Upper lobe of right lung (tissue), 1 donor: ENCODE measurements around the gene TEAD1. TPM values are rescaled to one million over a fixed set of nuclear protein-coding genes. Genes with fewer than 3 reads are reported as not detected.

Source experiments
- ATAC-seq: fragments of 200-7000 bp; cut with Tn5 transposase; one replicate; pipeline ENCODE4 v1.9.1; 2020; ENCODE audit warnings: mild to moderate bottlenecking, moderate library complexity
- DNase-seq: peaks from one replicate; pipeline ENCODE4 v3.0.0-alpha.2; 2020
- H3K27ac ChIP-seq: fragments of 200-600 bp; one replicate; pipeline ENCODE4 v1.8.0; 2022
- H3K27me3 ChIP-seq: fragments of 200-600 bp; one replicate; pipeline ENCODE4 v1.8.0; 2022; ENCODE audit warnings: mild to moderate bottlenecking
- H3K36me3 ChIP-seq: fragments of 200-600 bp; one replicate; pipeline ENCODE4 v1.8.0; 2022
- H3K4me1 ChIP-seq: fragments of 200-600 bp; one replicate; pipeline ENCODE4 v1.8.0; 2022
- H3K4me3 ChIP-seq: fragments of 200-600 bp; one replicate; pipeline ENCODE4 v1.8.0; 2022; ENCODE audit warnings: mild to moderate bottlenecking
- H3K9me3 ChIP-seq: fragments of 200-600 bp; one replicate; pipeline ENCODE4 v1.8.0; 2022
- intact Hi-C: fragments of 100-400 bp; cut with DNase I; formaldehyde crosslinking; loops from one replicate; pipeline ENCODE4 v1.11.0; 2022
- total RNA-seq: library from RNA; stranded (reverse); fragmentation: NEBNext Ultra II Directional; extraction: Animal tissue kit (Norgen Biotek cat#: 25700); gene quantifications from one replicate; pipeline ENCODE4 v1.2.1, GENCODE V29; 2021
- TF ChIP-seq, protein P1 (sequence below): fragments of 200-600 bp; IDR thresholded peaks from one replicate; pipeline ENCODE4 v1.8.0; 2022; ENCODE audit warnings: antibody characterized with exemption
- donor health status: DM: no; HTN: yes; CAD: no; lungs with severe emphysema.

The TEAD1 gene
- total RNA-seq, 1 donor from 2014 or later, result 72.3 TPM

DNA sequence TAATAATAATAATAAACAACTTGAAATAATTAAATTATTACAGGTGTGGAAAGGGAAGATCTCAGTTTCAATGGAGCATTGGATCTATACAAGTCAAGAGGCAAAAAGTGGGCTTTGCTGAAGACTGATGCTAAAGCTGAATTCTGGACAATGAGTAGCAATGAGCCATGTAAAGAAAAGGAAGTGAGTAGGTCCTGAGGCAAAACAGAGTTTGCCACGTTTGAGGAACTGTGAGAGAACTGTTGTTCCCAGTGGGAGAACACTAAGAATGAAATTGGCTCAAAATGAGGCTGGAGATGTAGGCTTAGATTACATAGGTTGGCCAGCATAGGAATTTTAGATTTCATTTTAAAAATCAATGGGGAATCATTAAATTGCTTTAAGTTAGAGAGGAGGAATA, 33.9 kb upstream of the TEAD1 start:
- no peak overlapping the region for H3K4me3 ChIP-seq
- DNase-seq, result no peak
- intact Hi-C loops, result no loop called here
- H3K36me3 ChIP-seq, result no peaks in the 10 kb centered on the region
- no peaks in the 10 kb centered on the region for H3K9me3 ChIP-seq
- TF ChIP-seq, protein P1, sequence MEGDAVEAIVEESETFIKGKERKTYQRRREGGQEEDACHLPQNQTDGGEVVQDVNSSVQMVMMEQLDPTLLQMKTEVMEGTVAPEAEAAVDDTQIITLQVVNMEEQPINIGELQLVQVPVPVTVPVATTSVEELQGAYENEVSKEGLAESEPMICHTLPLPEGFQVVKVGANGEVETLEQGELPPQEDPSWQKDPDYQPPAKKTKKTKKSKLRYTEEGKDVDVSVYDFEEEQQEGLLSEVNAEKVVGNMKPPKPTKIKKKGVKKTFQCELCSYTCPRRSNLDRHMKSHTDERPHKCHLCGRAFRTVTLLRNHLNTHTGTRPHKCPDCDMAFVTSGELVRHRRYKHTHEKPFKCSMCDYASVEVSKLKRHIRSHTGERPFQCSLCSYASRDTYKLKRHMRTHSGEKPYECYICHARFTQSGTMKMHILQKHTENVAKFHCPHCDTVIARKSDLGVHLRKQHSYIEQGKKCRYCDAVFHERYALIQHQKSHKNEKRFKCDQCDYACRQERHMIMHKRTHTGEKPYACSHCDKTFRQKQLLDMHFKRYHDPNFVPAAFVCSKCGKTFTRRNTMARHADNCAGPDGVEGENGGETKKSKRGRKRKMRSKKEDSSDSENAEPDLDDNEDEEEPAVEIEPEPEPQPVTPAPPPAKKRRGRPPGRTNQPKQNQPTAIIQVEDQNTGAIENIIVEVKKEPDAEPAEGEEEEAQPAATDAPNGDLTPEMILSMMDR, result no peak
- H3K27me3 ChIP-seq, result no peaks in the 10 kb centered on the region
- H3K27ac ChIP-seq, result no peak overlapping the region
- no peak for ATAC-seq
- no peaks in the 10 kb centered on the region for H3K4me1 ChIP-seq

DNA sequence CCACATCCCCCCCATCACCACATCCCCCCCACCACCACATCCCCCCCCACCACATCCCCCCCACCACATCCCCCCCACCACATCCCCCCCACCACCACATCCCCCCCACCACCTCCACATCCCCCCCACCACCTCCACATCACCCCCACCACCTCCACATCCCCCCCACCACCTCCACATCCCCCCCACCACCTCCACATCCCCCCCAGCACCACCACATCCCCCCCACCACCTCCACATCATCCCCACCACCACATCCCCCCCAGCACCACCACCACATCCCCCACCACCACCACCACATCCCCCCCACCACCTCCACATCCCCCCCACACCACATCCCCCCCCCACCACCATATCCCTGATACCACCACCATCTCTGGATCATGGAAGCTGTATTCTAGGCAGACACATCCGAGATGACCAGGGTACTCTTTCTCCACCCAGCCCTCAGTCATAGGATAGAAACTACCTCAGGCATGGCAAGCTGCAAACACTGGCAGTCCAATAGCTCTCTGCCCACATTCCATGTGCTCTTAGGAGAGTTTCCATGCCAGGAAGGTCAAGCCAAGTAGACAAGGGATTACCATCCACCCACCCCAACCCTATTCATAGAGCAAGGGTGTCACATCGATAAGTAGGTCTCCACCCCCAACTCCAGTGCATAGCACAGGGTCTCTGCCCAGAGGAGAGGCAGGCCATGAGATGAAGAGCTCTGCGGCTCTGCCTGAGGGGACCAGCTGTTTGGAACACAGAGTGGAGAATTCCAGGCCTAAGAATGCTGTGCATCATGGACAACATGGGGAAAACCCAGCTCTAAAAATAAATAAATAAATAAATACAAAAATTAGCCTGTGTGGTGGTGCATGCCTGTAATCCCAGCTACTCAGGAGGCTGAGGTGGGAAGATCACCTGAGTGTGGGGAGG, 33.0 kb upstream of the TEAD1 start:
- DNase-seq (no peak), ATAC-seq (no peak)
- intact Hi-C loops, result no loop called here
- Histone ChIP-seq H3K9me3 (no peaks in the 10 kb centered on the region), H3K36me3 (no peaks in the 10 kb centered on the region), H3K27ac (no peak overlapping the region), H3K4me1 (no peaks in the 10 kb centered on the region), H3K4me3 (no peak overlapping the region), H3K27me3 (no peaks in the 10 kb centered on the region)
- TF ChIP-seq, protein P1, result no peak

DNA sequence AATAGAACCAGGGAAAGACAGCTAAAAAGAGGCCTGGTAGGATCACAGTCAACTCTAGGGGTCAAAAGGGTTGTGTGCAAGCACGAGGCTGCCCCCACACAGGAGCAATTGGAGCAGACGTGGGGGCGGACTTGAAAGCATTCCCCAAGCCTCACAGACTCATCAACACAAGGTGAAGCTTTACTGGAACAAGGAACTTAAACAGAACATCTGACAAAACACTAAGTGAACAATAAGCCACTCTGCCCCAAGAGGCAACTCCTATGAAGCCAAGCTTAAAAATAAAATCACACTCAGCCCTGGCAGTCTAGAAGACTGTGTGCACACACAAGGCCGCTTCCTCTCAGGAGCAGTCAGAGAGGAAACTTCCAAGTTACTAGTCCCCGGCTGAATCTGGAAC, 32.2 kb upstream of the TEAD1 start:
- no peaks in the 10 kb centered on the region for H3K9me3 ChIP-seq
- H3K27ac ChIP-seq, result no peak overlapping the region
- H3K4me3 ChIP-seq, result no peak overlapping the region
- TF ChIP-seq, protein P1, result no peak
- no peak for DNase-seq
- no peaks in the 10 kb centered on the region for H3K27me3 ChIP-seq
- no peaks in the 10 kb centered on the region for H3K36me3 ChIP-seq
- no peak for ATAC-seq
- intact Hi-C loops, result no loop called here
- no peaks in the 10 kb centered on the region for H3K4me1 ChIP-seq

DNA sequence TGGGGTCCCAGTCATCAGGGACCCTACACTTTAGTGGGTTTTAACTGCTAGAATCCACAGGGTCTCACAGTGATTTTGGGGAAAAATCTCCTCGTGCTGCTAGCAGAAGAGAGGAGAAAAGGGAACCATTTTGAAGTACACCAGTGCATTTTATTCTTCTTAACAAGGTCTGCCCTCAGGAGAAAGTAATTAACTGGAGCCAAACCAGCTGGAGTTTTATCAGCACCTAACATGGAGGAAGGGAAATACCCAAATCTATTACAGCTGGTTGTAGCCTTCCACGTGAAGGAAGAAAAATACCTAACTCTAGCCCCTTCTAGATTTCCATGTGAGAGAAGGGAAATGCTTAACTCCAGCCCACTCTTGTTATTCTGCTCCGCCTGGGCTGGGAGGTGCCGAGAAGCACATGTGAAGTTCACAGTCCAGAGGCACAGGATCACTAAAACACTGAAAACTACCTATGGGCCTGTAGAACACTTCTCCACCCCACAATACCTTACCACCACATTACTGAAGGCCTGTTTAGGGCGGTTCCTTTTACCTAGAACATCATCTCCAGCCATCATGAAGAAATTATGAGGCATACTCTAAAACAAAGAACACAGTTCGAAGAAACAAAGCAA, 31.3 kb upstream of the TEAD1 start:
- intact Hi-C loops, result no loop called here
- Histone ChIP-seq H3K36me3 (no peaks in the 10 kb centered on the region), H3K27ac (no peak overlapping the region), H3K9me3 (no peaks in the 10 kb centered on the region), H3K4me1 (no peaks in the 10 kb centered on the region), H3K27me3 (no peaks in the 10 kb centered on the region), H3K4me3 (no peak overlapping the region)
- TF ChIP-seq, protein P1, result no peak
- ATAC-seq, result no peak
- no peak for DNase-seq

DNA sequence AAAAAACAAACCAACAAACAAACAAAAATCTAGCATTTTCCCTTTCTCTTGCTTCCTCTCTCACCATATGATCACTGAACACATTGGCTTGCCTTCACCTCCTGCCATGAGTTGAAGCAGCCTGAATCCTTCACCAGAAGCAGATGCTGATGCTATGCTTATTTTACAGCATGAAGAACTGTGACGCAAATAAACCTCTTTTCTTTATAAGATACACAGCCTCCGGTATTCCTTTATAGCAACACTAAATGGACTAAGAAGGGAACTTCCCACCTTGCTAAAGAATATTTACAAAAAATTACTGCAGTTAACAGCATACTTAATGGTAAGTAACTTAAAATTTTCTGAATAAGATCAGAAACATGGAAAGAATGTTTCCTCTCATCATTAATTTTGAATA, 27.7 kb upstream of the TEAD1 start:
- DNase-seq (no peak), ATAC-seq (no peak)
- Histone ChIP-seq H3K27ac (no peak overlapping the region), H3K4me3 (no peak overlapping the region), H3K36me3 (no peaks in the 10 kb centered on the region), H3K4me1 (no peaks in the 10 kb centered on the region), H3K27me3 (no peaks in the 10 kb centered on the region), H3K9me3 (no peaks in the 10 kb centered on the region)
- TF ChIP-seq, protein P1, result no peak
- intact Hi-C loops, result no loop called here
